AG09319 (cell line): ENCODE measurements around the gene ANKRD9.

ENCODE experiments used
- DNase-seq: peaks from one replicate; pipeline ENCODE4 v3.0.0-alpha.2; 2010; ENCODE audit warnings: low read depth; ENCODE audit errors: extremely low read depth
- CTCF ChIP-seq: IDR thresholded peaks from 2 replicates; pipeline ENCODE4 v1.5.1; 2011; ENCODE audit warnings: low read depth, mild to moderate bottlenecking, inconsistent platforms, low read length, moderate library complexity

Gene ANKRD9

GRCh38 chr14:102500713-102501112 is 8.9 kb downstream of the ANKRD9 start:
- TF ChIP-seq CTCF: no peak
- DNase-seq: no peak

GRCh38 chr14:102500158-102500662 is 9.4 kb downstream of the ANKRD9 start:
- TF ChIP-seq CTCF: no peak
- peak; percentile 47 for DNase-seq

GRCh38 chr14:102499401-102500157 is 10.0 kb downstream of the ANKRD9 start:
- DNase-seq: no peak
- no peak for TF ChIP-seq CTCF

- no peak for TF ChIP-seq CTCF
- DNase-seq: no peak
Observed at GRCh38 chr14:102498678-102499265, 10.8 kb downstream of the ANKRD9 start.

- DNase-seq: no peak
- TF ChIP-seq CTCF: no peak; the same call in 1 of the 2 replicates
Observed at GRCh38 chr14:102497998-102498677, 11.4 kb downstream of the ANKRD9 start.

- DNase-seq: no peak
- TF ChIP-seq CTCF: no peak
Observed at GRCh38 chr14:102496958-102497744, 12.4 kb downstream of the ANKRD9 start.

- no peak for DNase-seq
- TF ChIP-seq CTCF: no peak
Observed at GRCh38 chr14:102496331-102496691, 13.3 kb downstream of the ANKRD9 start.
